ENCODE results near the gene ZDHHC14.

- TF ChIP-seq CTCF (IDR thresholded peaks at IDR 0.05) (no peak), POLR2AphosphoS5 (IDR thresholded peaks at IDR 0.05) (no peak), POLR2A (IDR thresholded peaks at IDR 0.05) (no peak)
Measured at GRCh38 chr6:157568702-157569101, 187.7 kb downstream of the ZDHHC14 start.
